Astrocyte of the cerebellum (primary cell): ENCODE results near the gene GEMIN5.

Experiments used
- DNase-seq: peaks from one replicate; pipeline ENCODE4 v3.0.0-alpha.2; 2011; ENCODE audit warnings: low read depth
- H3K4me3 ChIP-seq: 2 replicates; pipeline ENCODE4 v1.5.1; 2011; ENCODE audit warnings: mild to moderate bottlenecking, low read depth, low read length, moderate library complexity
- CTCF ChIP-seq: IDR thresholded peaks from 2 replicates; pipeline ENCODE4 v1.5.1; 2012; ENCODE audit warnings: low read length, low read depth, moderate library complexity, mild to moderate bottlenecking; ENCODE audit errors: missing control alignments
- in situ Hi-C: cut with HindIII; loops from 2 replicates; pipeline ENCODE4 v1.10.0; 2017; ENCODE audit warnings: low sequenced_read_pairs

The GEMIN5 gene

DNA sequence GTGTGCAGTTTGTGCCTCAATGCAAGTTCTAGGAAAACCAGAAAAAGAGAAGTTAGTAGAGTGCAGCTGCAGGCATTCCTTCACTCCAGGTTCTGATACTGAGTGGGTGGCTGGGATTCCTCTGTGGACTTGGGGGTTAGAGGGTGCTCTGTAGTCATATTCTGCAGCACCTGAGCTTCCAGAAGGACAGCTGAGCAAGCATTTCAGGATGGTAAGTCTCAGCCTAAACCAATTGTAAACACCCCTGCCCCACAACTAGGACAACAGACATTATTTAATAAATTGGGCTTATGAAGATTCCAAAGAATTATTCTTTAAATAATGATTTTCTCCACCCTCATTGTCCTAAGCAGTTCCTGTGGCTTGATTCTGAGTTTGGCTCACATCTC lies 96.7 kb downstream of the GEMIN5 start:
- no peak for TF ChIP-seq CTCF
- in situ Hi-C loops = no loop called here
- no peak for DNase-seq
- no peak overlapping the region for H3K4me3 ChIP-seq

DNA sequence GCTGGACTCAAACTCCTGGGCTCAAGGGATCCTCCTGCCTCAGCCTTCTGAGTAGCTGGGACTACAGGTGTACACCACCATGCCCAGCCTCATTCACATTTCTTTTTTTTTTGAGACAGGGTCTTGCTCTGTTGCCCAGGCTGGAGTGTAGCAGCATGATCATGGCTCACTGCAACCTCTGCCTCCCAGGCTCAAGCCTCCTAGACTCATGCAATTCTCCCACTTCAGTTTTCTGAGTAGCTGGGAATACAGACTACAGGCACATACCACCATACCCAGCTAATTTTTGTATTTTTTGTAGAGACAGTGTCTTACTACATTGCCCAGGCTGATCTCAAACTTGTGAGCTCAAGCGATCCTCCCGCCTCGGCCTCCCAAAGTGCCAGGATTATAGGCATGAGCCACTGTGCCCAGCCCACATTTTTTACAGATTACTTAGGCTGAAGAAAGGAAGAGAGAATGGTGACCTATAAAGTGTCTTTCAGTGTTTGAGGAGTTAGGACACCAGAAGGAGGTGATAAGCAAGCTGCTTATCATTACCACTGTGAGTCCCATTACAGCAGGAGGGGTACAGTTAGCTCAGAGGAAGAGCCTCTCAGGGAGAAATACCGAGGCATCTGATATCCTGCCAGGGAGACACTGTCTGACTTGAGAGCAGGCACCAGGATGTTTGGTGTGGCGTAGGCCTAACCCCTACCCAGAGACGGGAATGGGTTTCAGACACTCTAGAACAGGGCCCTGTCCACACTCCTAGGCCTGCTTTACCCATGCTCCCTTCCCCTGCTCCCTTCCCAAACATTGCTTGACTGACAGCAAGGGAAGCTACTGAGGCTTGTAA lies 97.4 kb downstream of the GEMIN5 start:
- in situ Hi-C loops = no loop called here
- TF ChIP-seq CTCF = no peak
- no peak for DNase-seq
- no peak overlapping the region for H3K4me3 ChIP-seq
